ENCODE results near the gene GGCT.

- no peak for TF ChIP-seq POLR2A (IDR thresholded peaks at IDR 0.05)
- no peak for TF ChIP-seq POLR2AphosphoS5 (IDR thresholded peaks at IDR 0.05)
Observed at GRCh38 chr7:30521532-30521931, 16.9 kb upstream of the GGCT start.

Data from spleen (tissue), 3 donors.